ENCODE measurements around the gene EPHB1.
A peak's percentile ranks its signal among the peaks of the same experiment; 100 is the strongest.

EPHB1 gene

DNA sequence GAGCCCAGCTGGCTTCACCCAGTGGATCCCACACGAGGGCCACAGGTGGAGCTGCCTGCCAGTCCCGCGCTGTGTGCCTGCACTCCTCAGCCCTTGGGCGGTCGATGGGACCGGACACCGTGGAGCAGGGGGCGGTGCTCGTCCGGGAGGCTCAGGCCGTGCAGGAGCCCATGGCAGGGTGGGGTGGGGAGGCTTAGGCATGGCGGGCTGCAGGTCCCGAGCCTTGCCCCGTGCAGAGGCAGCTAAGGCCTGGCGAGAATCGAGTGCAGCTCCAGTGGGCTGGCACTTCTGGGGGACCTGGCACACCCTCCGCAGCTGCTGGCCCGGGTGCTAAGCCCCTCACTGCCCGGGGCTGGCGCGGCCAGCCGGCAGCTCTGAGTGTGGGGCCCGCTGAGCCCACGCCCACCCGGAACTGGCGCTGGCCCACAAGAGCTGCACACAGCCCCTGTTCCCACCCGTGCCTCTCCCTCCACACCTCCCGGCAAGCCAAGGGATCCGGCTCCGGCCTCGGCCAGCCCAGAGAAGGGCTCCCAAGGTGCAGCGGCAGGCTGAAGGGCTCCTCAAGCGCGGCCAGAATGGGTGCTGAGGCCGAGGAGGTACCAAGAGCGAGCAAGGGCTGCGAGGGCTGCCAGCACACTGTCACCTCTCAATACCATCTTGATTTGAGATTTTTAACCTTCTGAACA, 121.4 kb downstream of the EPHB1 start:
- no peak for DNase-seq

DNA sequence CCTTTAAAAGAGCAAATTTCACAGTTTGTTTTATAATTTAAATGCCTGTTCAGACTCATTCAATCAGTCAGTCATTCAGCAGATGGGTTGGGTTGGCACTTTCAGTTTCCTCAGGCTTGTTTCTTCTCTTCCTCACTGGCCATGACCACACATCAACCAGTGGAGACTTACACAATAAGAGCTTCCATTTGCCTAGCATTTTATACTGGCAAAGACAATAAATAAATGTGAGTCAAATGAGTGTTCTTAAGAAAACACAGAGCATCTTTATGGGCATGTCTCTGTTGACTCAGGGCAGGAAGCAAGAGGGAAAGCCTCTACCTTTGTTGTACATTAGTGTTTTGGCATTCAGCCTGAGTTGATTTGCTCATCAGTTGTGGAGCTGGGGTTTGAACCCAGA, 122.6 kb downstream of the EPHB1 start:
- no peak for DNase-seq

DNA sequence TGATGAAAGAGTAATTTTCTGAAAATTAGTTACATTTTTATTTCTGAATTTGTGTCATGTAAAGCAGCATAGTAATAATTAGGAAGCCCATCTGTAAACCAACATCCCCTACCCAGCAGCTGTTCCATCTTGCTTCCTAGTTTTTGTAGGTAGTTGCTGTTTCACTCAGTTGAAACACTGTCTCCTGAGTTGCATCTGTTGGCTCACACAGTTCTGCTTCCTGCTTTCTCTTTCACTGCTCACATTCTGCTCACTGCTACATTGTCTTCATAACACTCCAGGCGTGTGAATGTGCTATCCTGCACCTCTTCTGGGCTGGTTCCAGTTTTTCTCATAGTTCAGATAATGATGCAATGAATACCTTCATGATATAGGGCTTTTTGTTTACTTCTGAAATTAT, 123.4 kb downstream of the EPHB1 start:
- DNase-seq: no peak

DNA sequence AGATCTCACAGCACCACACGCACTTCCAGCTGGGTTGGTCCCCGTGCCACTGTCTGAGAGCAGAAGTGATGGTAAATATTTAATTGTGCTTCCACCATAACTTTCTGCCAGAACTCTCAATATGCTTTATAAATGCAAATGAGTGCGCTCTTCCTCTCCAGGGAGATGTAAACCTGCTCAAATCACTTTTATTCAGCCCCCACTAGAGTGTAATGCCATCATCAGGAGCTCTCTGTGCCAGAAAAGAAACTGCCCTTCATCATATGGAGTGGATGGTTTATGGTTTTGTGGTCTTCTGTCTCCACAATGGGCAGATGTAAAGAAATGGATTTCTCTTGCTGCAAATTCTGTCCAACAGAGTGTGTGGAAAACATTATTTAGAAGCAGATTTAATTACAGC, 127.0 kb downstream of the EPHB1 start:
- DNase-seq: no peak

DNA sequence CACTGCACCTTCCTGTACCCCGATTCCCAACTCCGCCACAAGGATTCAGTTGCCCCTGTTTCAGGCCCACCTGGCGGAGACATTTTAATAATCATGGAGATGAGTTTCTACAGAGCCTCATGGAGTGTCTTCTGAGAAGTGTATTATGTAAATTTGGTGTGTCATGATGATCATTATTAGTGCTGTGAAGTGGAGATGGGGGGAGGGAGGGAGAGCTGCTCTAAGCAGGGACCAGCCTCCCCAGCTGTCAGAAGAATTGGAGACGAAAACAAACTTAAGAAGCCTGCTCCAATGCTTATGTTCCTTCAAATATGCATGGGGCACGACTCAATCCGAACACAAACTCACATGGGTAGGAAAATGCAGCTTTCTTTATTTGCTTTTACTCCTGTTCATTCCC, 127.8 kb downstream of the EPHB1 start:
- no peak for DNase-seq

DNA sequence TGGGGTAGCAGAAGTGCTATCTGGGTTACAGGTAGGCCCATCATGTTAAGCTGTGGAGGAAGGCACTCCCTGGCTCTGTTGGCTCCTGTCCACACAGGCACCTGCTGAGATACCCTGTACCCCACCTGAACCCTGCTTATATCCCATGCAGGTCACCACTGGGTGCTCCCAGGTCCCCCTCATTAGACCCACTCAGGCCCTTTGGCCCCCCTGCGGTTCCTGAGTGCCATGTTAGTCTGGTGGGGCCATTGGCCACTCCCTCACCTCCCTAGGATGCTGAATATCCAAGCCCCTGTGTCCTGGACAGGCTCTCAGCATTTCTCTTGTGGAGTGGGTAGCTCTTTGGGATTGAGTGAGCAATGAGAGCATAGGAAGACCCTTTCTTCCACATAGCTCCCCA, 128.2 kb downstream of the EPHB1 start:
- no peak for DNase-seq

DNA sequence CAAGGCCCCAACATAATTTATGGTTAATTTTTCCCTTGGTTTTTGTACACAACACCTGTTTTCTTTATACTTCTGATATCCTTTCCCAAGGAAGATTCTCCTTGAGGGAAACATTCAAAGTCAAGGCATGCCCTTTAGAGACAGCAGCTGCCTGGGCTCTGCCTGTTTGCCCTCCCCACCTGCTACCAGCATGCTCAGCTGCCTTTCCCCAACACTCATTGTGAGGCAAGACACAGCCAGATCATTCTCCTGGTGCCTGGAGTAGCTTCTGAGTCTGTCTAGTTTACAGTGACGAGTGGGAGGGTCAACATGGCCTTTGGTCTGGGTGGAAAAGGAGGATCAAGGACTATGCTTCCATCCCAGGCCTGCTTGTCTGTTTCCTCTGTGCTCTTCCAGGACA, 132.5 kb downstream of the EPHB1 start:
- no peak for DNase-seq

DNA sequence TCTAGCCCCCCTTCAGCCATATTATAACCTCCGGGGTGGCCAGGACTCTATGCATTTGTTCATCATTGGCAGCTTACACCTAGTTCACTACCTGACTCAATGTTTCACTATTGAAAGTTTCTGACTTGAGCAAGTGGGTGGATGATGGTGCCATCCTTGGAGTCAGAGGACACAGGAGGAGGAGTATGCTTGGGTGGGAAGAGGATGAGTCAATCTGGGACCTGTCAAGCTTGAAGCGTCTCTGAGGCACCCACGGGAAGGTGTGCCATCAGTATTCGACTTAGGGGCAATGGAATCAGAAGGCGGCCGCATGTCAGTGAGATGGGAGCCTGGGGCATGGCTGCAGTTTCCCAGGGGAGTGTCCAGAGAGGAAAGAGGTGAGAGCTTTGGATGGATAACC, 133.3 kb downstream of the EPHB1 start:
- peak in 1 of 2 experiments; percentile 18 for DNase-seq

DNA sequence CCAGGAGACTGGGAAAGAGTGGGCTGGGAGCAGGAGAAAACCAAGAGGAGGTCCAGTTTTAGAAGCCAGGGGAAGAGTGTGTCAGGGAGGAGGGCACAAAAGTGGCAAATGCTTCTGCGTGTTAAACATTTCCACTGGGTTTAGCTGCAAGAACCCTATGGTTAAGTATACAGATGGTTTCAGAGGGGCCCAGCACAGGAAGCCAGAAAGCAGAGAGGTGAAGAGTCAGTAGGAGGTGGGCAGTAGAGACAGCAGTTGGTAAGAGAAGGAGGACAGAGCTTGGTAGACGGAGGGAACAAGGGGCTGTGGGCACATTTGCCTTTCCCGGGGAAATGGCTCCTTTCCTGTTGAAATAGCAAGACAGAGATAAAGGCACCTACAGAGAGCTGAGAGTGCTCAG, 133.8 kb downstream of the EPHB1 start:
- no peak for DNase-seq

DNA sequence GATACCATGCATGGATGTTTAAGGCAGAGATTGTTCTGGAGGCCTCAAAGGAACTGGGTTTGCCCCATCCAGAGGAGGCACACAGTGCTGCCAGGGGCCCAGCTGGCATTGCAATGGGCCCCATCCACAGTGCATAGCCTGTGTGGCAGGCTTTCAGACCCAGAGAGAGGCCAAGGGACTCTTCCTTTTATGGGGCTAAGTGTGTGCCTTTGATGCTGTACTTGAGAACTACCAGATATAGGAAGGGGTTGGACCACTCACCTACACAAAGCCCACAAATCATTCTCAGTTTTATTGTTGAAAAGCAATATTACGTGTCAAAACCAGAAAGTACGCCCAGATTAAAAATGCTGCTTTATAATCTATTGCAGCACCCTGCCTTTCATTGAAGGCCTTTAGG, 134.9 kb downstream of the EPHB1 start:
- DNase-seq: no peak

DNA sequence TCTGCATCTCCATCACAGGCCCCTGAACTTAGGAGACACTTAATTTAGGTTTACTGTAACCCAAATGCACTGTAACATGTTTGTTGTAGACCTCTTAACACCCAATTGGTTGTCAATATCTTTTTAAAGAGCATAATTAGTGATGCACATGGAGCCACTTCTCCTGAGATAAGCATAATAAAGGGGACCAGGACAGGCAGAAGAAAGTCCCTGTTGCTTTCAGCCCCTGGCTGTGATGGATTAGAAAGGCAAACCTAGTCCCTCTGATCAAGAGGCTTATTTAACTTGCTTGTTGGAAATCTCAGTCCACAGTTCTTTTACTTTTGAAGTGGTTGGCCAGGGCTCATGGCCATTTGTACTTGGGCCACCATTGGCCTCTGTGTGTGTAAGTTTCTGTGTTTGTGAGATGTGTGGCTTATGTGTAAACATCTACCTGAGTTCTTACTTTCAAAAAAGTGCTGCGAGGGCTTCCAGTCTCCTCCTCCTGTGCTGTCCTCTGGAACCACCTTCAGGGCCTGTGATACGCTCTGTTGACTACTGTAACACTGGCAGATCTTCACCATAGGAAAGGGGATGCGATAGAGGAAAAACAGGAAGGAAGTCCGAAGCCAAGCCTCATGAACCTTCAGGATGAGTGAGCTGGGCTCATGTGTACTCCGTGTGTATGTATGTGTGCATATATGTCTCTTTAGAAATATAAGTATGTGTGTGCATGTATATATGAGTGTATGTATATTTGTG, 136.2 kb downstream of the EPHB1 start:
- DNase-seq: no peak

DNA sequence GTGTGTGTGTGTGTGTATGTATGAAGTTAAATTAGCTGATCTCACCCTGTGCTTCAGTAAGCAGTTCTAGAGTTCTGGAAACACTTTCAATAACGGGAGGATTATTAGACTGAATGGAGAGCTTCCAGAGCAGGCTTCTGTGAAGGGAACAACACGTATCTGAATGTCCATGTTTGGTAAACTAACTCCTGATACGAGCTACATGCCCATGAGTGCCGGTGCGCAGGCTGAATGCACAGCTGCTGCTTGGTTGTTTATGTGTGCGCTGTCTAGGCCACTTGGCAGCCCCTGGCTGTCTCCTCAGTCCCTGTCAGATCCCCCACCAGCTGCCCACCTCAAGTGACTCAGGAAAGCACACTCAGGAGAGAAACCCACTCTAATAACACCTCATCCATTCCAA, 137.0 kb downstream of the EPHB1 start:
- no peak for DNase-seq

DNA sequence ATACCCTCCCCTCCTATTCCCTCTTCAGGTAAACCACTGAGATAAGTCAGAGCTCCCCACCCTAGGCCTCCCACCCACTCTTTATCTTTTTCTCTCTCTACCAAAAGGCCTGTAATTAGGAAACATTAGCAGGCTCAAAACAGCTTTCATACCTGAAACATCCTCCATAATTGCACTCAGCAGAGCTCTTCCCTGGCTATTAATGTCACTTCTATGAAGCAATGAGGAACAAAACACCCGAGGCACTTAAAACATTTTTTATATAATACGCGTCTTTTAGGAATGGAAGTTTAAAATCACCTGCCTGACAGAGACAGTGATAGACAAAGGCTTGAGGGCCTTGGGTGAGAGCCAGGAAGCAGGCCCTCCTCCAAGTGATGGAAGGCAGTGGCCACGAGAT, 138.9 kb downstream of the EPHB1 start:
- no peak for DNase-seq

DNA sequence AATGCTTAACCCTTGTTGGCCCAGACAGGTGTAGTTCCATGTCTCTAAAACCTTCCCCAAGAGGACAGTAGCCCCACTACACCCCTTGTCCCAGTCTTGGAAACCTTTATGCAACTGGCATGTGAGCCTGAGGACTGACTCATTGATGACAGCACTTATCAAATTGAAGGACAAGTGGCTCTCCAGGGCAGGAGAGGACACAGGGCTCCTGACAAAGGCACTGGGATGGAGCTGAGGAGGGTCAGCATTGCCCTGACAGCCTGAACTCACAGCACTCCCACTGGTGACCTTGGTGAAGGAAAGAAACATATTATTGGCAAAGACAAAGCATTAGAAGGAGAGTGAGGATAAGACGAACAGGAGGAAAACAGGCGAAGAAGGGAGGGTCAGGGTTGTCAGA, 139.9 kb downstream of the EPHB1 start:
- no peak for DNase-seq

DNA sequence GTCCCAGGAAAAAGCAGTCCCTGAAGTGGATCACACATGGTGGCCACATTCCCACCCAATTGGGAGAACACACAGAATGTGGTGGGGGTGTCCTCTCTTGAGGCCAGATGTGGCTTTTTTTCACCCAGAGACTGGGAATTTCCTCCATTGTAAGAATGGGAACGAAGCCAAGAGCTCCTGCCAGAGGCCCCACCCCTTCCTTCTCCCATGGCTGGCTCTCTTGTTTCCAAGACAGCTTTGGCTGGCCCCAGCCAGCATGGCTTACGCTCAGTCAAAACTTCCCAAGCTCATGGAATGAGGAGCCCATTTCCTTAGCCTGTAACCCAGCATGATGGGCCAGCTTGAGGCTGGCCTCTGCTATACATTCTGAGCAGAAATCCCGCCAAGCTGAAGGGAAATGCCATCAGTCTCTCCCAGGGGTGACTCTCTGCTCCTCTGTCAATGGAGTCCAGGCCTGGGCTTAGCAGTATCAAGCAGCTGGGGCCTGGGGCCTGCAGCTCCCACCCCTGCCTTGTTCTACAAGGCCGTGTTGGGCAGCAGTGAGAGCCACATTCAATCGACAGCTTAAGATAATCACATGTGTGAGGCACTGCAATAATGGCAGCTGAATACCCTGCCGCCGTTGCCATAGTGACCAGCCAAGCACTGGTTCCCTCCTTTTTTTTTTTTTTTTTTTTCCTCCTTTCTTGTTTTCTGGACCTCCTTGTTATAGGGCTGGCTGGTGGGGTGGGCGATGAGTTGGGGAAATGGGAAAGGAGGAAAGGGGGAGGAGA, 142.4 kb downstream of the EPHB1 start:
- no peak for DNase-seq

DNA sequence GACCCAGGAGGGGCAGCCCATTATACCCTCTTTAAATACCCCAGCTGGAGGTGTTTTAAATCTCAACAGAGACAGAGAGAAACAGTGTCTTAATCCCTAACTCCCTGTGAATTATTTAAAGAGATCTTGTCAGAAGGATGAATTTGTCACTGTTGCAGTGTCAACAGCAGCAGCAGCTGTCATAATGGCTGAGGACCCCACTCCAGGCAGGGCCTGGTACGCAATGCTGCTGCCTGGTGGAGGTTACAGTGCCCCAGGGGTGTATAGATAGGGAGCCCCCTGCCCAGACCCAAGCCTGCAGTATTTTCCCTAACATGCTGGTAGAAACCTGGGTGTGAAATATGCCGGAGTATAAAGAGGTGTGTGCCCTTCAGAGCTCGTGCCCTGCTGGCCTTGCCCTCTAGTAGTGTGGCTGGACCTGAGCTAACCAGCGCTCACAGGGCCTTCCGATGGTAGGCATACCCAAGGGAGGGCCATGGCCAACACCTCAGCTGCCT, 143.0 kb downstream of the EPHB1 start:
- DNase-seq: no peak

DNA sequence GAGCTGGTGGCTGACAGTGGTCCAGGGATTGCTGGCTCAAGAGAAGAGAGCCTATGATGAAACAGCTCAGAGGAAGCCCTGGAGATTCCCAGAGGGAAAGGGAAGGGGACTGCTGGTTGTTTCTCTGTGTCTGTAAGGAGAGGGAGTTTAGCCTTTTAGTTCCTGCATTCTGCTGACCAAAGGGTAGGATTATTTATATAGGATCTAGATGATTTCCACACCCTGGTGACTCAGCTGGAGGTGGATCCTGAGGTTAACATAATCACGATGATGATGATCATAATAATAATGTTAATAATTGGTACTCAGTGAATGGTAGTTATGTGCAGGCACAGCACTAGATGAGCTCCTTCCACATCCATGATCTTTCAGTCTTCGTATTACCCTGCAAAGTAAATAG, 144.9 kb downstream of the EPHB1 start:
- DNase-seq: no peak

DNA sequence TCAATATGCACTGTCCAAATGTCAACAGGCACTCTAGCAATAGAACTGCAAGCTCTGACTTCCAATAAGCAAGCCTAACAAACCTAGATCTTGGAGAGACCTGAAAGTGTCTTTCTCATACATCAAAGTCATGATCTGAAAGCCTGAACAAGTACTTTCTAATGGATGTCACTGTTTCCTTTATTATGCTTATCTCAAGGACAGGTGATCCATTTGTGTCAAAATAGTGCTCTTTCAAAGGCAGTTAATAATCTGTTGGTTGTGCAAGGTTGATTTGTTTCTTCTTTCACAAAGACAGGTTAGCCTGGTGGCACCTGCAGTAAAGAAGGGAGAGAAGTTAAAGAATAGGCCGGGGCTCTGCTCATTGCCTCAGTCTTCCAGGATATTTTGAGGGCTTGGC, 146.8 kb downstream of the EPHB1 start:
- no peak for DNase-seq

DNA sequence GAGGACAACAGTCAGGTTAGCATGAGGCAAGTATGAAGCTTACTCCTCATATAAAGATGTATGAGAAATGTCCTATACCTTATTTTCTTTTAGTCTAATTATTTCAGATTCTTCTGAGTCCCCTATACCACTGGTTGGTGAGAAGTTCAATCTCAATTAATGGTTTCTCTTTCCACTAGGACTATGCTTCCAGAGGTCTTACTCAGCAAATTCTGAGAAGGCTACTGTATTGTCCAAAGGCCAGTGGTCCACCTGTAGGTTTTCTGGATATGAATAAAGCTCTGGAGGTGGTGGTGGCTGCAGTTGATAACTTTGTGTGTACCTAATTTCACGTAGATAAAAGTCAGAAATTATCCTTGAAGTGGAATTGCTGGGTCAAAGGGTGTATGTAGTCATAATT, 149.4 kb downstream of the EPHB1 start:
- no peak for DNase-seq

DNA sequence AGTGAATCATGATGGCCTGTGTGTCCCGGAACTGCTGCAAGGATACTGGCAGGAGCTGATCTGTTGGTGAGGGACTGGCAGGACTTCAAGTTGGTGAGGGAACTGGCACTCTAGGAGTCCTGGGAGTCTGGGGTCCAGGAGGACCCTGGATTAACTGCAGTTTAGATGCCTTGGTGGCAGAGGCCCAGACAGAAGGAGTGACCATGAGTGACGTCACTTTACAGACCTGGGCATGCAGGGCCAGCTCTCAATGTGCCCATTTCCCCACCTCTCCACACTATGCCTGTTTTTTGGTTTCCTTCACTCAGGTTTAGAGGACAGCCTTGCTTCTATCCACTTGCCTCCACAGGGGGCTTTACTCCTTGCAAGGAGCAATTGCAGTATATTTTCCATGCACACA, 154.1 kb downstream of the EPHB1 start:
- DNase-seq: no peak

DNA sequence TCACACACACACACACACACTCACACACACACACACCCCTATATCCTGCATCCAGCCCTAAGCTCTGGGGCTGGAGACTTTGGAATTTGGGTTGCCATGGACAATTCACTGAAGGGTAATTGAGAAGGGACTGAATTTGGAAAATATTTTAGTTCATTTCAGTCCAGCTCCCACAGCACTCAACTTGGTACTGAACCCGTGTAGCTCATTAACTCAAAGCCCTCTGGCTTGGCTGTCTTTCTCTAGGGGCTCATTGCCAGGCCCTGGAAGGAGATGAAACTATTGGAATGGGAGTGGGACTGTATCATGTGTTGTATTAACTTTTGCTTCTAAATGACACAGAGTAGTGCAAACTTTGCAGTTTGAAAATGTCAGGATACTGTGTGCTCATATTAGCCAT, 157.3 kb downstream of the EPHB1 start:
- DNase-seq: no peak

DNA sequence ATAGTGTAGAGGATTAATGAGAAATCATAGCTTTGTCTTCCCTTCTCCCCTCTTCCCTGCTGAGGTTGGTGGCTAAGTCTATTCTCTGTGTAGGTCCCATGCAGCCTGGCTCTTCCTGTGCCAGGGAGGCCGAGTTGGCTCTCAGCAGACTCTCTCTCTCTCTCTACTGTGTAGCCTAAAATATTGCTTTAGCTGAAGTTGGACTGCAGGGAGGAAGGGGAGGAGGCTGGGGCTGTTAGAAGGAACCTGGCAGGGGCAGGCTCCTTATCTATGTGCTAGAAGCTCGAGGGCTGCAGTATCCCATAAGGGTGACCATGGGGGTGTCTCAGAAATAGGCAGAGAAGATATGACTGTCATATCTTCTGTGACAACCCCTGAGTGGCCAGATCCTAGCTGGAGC, 160.8 kb downstream of the EPHB1 start:
- DNase-seq: no peak

DNA sequence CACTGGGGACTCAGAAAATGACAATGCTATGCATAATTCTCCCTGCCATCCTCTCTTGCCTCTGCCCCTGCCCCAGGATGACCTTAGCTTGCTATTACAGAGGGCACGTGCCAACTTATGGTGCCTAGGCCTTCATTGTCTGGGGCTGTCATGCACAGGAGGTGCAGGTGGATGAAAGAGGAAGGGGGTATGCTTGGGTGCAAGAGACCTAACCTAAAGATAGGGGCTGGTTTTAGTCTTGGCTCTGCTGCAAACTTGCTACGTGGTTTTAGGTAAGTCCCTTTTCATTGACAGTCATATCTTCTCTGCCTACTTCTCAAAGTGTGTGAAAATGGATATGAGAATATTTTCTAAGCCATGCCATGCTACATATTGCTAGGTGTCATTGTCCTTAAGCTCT, 161.3 kb downstream of the EPHB1 start:
- DNase-seq: no peak

DNA sequence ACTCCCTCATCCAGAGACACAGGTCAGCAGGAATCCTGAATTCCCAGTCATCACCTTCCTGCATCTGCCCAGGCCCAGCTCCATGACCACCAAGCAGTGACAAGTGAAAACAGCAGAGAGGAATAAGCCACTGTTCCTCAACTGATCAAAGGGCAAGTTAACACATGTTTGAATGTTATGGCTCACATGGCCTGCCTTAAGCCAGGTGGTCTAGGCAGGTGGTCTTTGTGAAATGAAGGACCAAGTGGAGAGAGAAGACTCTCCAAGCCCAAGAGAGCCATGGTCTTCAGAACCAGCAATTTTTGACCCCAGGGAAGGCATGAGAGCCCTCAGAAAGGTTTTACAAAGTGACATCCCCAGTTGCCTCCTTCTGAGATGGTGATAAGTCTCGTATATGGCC, 161.8 kb downstream of the EPHB1 start:
- no peak for DNase-seq
